HG03280 (cell line): ENCODE results near the gene MAD1L1.
"Not testable (repeated sequence)": the region's sequence is repeated elsewhere in the genome, so short reads cannot be mapped to it uniquely, and the experiment has no call there.

Experiments used
- ATAC-seq: cut with Tn5 transposase; IDR thresholded peaks from one replicate; pipeline ENCODE4 v1.9.1; 2021; ENCODE audit warnings: mild to moderate bottlenecking, moderate library complexity; ENCODE audit not compliant: unreplicated experiment

MAD1L1 gene

DNA sequence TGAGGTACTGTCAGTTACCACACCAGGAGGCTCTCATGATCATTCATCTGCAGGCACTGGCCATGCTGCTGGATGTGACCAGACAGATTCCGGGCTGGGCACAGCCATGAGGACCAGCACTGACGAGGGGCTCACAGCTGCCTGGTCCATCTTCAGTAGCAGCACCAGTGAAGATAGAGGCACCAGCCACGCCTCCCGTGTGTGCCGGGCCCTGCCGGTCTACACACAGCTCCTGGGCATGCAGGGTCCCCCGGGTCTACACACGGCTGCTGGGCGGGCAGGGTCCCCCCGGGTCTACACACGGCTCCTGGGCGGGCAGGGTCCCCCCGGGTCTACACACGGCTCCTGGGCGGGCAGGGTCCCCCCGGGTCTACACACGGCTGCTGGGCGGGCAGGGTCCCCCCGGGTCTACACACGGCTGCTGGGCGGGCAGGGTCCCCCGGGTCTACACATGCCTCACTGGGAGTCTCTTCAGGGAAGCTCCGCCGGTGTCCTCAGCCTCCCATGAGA is 236.8 kb downstream of the MAD1L1 start:
- ATAC-seq: not testable (repeated sequence)

DNA sequence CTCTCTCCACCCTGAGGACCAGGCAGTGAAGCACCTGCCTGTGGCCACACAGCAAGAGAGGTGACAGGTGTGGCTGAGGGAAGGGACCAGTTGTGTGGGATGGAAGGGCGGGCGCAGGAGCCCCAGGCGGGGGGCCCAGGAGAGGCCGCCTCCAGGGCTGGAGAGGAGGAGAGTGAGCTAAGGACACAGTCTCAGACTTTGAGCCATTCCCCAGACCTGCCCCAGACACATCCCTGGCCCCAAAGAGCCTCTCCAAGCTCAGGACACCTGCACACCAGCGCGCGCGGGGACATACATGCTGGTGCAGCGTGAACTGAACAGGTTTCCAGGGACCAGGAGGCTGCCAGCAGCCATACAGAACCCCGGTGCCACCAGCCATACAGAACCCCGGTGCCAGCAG is 237.3 kb downstream of the MAD1L1 start:
- no peak for ATAC-seq

DNA sequence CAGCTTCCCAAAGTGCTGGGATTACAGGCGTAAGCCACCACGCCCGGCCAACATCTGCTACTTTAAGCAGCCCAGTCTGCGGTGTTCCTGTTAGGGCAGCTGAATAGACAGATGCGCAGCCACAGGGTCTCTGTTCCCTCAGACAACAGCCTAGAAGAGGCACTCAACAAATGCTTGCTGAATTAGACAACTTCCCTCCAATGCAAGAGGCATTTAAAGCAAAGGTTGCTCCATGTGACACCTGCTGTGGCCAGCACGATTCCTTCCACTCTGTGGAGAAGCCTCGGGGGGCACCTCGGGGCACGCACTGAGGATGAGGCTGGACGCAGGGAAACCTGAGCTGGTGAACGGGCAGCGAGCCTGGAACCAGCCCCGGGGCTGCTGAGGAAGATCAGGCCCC is 237.8 kb downstream of the MAD1L1 start:
- no peak for ATAC-seq

DNA sequence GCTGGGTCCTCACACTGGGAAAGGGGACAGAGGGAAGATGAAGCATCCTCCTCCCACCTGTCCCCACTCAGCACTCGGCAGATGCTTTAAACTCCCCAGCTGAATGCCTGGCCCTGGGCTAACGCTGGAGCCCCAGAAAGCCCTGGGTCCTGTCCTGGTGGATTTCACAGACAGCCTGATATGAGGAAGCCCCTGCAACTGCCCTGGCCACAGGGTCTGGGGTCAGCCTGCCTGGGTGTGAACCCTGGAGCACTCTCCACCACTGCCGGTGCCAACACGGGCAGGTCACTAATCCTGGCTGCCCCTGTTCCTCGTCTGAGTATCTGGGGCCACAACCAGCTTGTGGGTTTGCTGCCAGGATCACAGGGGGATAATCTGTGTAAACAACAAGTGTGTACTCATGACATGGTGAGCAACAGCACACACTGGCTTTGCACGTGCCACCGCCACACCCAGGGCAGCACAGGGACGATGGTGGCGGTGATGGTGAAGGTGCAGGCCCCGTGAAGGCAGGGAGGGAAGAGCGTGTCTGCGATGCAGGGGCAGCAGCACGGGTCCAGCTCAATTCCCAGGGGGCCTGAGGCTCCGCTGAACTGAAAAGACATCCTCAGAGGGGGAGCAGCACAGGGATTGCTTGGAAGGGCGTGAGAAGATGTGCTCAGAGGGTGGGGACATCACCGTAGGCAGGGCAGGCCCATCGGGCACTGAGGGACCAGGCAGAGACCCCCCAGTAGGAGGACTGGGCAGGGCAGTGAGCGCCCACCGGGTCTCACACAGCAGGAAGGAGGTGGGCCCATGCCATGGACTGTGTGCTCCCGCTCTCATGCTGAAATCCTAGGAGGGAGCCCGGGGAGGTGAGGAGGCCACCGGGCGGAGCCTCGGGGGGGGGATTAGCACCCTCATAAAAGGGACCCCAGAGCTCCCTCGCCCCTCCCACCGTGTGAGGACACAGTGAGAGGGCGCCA is 238.7 kb downstream of the MAD1L1 start:
- ATAC-seq: no peak

DNA sequence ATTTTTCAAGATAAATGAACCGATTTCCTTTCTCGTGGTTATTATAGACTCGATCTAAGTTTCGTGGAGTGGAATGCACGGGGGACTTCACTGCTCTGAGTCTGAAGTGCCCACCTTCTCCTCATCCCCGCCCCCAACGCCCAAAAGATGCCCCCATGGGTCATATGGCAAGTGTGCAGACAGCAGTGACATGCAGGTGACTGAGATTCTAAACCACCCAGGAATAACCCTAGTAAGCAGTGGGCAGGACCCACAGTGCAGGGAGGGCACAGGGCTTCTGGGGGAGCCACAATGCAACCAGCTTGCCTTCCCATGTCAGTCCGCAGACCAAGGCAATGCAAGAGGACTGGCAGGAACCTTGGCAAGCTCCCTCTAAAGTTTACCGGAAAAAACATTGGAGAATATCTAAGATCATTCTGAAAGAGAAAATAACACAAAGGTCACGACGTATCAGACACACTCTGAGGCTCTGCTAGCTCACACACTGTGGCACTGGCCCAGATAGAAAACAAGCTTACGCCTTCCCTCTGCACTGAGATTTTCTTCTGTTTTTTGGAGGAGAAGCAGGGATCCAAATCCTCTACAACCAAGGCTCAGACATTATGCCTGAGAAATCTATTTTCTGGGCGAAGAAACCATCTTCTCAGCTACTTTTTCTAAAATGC is 239.6 kb downstream of the MAD1L1 start:
- ATAC-seq: no peak

DNA sequence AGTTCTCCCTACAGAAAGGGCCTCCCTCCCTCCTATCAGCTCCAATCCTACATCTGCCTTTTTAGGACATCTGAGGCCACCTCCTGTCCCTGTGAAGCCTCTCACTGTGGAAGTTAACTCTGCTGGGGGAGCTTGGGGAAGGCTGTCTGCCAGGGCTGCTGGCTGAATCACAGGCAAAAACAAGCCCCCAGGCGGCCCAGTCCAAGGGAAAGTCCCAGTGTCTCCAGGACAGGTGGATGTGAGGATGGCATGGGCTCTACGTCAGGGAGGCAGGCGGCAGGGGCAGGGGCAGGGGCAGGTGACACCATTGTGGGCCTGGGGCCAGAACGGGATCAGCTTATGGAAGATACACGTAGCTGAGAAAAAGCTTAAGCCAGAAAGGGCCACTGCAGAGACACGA is 240.2 kb downstream of the MAD1L1 start:
- ATAC-seq: no peak

DNA sequence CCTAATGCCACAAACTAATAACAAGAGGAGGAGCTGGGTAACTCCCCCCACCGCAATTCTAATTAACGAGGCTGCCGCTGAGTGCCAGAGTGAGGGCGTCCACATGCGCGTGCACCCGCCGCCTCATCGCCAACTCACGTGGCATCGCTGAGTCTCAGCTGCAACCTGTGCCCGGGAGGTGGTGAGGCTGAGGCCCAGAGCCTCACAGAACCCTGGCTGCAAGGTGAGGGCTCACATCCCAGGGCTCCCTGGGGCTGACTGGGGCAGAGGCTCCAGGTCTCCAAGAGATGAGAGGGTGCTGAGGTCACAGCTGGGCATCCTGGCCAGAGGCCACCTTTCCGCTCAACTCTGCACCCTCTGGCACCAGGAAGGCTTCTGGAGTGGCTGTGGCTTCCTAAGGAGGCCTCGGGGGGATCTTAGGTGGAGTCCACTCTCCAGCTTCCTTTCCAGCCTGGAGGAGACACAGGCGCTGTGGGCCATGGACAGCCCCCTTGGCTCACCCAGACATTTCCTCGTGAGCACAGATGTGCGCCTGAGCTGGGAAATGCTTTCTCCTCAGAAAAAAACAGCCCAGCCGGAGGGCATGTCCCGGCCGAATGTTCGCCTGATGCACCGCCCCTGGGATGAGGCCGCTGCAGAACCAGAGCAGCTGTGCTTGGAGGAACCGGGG is 242.6 kb downstream of the MAD1L1 start:
- ATAC-seq: no peak

DNA sequence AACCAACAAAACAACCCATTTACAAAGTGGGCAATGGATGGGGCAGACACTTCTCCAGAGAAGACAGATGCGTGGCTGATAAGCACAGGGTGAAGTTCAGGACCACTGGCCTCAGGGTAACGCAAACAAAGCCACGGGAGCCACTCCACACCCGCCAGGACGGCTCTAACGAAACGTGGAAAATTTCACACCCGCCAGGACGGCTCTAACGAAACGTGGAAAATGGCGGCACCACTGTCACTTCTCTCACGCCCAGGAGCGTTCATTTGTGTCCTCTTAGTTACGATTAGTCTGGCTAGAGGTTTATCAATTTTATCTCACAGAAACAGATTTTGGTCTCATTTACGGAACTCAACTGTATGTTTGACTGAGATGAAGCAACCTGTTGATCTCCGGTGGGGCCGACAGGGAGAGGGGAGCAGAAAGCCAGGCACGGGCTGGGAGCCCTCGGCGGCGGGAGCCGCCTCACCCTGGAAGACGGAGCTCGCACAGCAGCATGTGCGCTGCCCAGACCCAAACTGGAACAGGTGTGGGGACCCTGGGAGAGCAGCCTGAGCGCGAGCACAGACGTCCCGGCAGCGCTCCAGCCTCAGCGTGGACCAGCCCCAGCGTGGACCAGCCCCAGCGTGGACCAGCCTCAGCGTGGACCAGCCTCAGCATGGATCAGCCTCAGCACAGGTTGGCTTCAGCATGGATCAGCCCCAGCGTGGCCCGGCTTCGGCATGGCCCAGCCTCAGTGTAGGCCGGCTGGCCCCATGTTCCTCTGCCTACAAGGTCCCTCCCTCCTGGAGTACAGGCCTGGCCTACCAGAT is 243.5 kb downstream of the MAD1L1 start:
- ATAC-seq: no peak

DNA sequence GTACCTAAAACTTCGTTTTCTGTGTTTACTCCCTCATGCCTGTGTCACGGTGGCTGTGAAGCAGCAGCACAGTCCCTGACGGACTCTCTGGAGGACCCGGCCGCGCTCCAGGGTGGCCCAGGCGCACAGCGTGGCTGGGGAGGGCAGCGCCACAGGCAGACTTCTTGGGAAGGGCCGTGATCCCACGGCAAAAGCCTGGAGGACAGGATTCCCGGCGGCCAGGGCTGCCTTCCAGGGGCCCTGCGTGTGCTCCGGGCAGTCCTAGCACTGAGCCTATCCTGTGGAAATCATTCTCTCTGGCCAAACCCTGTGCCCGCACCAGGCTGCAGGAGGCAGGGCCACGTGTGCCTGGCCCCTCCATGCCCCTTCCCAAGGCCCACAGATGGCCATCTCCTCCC is 244.2 kb downstream of the MAD1L1 start:
- ATAC-seq: no peak

DNA sequence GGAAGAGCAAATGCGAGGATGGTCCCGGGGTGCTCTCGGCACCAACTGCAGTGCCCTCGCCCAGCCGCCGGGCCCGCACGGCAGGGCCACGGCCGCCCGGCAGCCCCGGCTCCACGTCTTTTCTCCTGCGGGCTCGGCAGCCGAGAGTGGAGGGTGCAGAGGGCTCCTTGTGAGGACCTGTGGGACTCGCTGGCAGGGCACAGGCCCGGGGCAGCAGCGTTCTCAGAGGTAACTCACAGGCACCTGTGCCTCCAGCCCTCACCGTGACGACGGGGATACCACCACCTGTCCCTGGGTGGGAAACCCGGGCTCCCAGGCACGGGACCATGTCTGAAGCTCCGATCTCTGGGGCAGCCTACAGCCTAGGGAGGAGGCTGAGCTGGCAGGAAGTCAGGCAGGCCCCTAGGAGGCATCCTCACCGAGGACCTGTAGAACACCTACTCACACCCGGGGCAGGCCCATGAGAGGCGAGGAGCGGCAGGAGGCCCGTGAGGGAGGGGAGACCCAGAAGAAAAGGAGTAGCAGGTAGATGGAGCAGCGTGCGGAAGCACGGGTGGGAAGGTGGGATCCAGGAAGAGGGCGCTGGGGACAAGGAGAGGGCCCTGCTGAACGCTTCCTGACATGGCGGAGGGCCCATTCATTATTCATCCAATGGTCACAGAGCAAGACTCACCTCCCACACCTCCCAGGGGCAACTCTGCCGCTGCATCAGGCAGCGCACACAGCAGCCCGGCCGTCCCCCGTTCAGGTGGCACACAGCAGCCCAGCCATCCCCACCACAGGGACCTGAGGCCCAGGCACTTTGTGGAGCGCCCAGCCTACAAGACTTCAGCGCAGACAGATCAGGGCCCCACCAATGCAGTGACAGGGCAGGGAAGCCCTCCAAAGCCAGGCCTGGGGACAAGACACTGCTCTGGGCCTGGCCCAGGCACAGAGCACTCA is 244.9 kb downstream of the MAD1L1 start:
- no peak for ATAC-seq

DNA sequence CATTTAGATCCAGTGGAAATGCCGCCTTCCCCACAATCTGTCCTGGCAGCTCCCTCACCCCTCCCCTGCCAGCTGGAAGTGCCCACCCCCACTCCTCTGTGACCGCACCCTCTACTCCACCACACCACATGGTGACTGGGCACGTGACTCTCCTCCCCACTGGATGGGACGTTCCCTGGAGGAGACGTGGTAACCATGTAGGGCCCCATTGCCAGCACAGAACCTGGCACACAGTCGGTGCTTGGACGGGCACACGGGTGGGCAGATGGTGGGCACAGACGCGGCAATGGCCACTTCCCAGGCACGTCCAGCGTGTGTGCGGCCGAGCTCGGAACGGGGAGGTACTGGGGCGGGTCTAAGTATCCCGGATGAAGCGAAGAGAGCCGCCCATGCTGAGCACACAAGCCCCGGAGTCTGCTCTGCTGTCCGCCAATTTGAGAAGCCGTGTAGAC is 245.6 kb downstream of the MAD1L1 start:
- no peak for ATAC-seq

DNA sequence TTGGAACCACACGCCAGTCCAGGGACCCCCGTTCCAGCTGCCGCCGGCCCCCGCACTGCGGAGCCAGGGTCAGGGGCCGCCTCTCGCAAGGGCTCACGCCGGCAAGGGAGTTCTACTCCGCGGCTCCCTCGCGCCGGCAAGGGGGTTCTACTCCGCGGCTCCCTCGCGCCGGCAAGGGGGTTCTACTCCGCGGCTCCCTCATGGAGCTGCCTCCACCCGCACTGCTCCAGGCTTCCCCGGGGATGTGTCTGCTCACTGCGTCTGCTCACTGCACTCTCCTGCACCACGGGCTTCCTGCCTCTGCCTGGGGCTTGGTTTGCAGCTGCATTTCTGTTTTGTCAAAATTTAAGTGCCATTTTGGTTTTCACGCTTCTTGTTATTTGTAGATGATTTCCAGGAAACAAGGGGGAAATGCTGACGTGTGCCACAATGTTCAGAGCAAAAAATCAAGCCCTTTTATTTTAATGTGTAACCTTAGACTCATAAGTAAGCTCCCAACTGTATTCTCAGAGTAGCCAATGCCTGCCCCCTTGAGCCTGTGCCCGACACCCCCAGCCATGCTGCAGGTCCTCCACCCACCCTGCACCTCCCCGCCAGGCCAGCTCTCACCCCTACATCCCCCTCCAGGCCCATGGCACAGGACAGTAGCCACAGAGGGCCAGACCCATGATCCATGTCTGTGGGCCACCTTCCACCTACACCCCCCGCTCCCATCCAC is 246.2 kb downstream of the MAD1L1 start:
- ATAC-seq: no peak

DNA sequence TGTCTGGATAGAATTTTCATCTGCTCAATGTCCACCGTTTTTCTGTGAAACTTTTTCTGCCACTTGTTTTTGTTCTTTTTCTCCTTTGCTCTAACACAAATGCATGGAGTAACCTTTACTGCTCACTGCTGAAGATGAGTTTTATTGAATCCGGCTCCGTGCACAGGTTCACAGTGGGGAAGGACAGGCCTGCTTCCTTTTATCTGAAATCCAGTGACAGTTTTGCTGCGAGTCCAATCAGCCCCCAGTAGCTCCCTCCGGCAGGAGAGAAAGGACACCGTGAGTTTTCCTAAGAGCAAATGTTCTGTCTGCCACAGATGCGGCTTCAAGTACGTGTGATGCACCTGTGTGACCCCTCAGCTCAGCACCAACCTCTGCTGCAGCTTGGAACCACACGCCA is 246.8 kb downstream of the MAD1L1 start:
- no peak for ATAC-seq

DNA sequence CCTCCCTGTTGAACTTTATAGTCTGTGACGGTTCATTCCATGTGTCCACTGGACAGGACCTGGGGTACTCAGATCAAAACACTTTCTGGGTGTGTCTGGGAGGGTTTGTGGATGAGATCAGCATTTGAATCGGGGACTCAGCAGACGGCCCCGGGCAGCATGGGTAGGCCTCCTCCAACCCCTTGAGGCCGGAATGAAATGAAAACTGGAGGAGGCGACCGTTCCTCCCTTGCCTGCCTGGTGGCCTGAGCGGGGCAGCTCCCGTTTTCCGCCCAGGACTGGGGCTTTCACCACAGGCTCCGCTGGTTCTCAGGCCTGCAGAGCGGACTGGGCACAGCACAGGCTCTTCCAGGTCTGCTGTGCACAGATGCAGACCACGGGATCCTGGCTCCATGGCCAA is 247.7 kb downstream of the MAD1L1 start:
- no peak for ATAC-seq

DNA sequence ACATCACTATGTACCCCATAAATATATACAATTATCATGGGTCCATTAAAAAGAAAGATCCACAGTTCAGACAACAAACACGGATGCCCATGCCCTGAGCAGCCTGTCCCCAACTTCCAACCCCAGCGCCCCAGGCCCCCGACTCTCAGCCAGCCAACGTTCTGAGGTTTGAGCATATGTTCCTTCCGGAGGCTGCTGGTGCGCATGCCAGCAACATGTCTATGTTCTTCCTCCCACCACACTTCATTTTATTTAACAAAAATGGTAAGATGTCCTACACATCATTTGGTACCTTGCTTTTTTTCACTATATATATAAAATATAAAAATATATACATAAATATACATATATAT is 250.9 kb downstream of the MAD1L1 start:
- no peak for ATAC-seq

DNA sequence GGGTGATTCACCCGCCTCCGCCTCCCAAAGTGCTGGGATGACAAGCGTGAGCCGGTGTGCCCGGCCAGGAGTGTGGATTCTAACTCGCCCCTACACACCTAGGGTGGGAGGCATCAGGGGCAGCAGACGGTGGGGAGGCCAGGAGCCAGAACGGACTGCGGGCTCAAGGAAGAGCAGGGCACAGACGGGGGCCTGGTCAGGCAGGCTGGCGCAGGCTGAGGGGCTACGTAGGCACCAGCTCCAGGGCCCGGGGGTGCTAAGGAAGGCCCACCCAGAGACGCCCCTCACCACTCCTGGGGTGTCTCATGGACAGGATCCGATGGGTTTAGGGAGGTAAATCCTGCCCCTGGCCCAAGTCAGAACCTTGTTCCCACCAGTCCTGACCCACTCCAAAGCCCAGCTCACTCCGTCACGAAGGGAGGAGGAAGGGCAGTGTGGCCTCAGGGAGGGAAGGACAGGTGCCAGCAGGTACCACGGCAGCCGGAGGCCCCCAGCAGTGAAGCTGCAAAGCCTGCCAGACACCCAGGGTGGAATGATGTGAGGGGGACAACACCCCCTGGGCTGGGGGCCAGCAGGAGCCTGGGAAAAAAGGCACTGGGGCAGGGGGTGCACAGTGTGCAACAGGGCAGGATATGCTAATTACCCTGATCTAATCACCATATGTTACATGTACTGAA is 251.4 kb downstream of the MAD1L1 start:
- ATAC-seq: no peak

DNA sequence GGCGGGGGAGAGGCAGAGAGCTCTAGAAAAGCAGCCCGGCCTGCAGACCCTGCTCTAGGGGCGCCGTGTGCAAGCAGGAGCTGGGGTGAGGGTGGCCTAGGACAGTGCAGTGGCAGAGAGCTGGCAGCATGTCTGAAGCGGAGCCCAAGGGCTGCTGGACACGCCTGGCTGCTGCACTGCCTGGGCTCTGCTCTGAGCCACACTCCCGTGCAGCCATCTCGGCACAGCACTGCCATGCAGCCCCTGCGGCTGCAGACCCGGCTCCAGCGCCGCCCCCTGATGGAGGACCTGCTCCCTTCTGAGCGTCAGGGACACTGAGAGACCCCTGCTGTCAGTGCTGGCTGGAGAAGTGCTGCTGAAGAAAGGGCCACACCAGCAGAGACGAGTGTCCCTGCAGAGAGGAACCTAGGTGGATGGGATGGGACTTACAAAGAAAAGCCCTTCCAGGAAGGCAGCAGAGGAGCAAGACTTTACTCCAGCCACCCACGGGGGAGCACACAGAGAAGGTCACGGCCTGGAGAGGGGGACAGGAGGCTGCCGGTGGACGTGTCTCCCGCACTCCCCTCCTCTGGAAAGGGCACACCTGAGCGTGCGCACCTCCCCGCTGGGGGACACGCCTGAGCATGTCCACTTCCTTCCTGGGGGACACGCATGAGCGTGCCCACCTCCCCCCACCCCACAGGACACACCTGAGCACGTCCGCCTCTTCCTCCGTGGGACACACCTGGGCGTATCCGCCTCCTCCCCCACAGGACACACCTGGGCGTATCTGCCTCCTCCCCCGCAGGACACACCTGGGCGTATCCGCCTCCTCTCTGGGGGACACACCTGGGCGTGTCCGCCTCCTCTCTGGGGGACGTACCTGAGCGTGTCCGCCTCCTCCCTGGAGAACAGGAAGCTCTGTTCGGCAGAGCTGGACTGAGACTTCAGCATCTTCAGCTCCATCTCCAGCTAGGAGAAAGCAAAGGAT is 252.9 kb downstream of the MAD1L1 start:
- ATAC-seq: peak; percentile 81
